Glutamatergic neuron (in vitro differentiated cells): Measurements from ENCODE around the gene DMRTB1. TPM values are rescaled to one million over a fixed set of nuclear protein-coding genes. Genes with fewer than 3 reads are reported as not detected.

ENCODE experiments used
- DNase-seq: peaks from one replicate; pipeline ENCODE4 v3.0.0; 2022
- H3K27ac Mint-ChIP-seq: one replicate; pipeline ENCODE4 v1.8.0; 2020; ENCODE audit warnings: mild to moderate bottlenecking, mixed read lengths, inconsistent platforms; ENCODE audit not compliant: unreplicated experiment
- H3K27me3 Mint-ChIP-seq: one replicate; pipeline ENCODE4 v1.8.0; 2020; ENCODE audit warnings: mild to moderate bottlenecking, moderate library complexity, mixed read lengths, inconsistent platforms; ENCODE audit not compliant: unreplicated experiment
- H3K36me3 Mint-ChIP-seq: one replicate; pipeline ENCODE4 v1.8.0; 2020; ENCODE audit warnings: mild to moderate bottlenecking, mixed read lengths, inconsistent platforms; ENCODE audit not compliant: unreplicated experiment
- H3K4me1 Mint-ChIP-seq: one replicate; pipeline ENCODE4 v1.8.0; 2020; ENCODE audit warnings: mild to moderate bottlenecking, low read depth, mixed read lengths, inconsistent platforms; ENCODE audit not compliant: unreplicated experiment
- H3K4me3 Mint-ChIP-seq: one replicate; pipeline ENCODE4 v1.8.0; 2020; ENCODE audit warnings: mild to moderate bottlenecking, mixed read lengths, inconsistent platforms; ENCODE audit not compliant: unreplicated experiment
- H3K9me3 Mint-ChIP-seq: one replicate; pipeline ENCODE4 v1.8.0; 2020; ENCODE audit warnings: mild to moderate bottlenecking, moderate library complexity, mixed read lengths, inconsistent platforms; ENCODE audit not compliant: unreplicated experiment
- total RNA-seq: library from RNA; stranded (reverse); fragmentation: NEBNext Ultra II Directional; extraction: Animal tissue kit (Norgen Biotek cat#: 25700); gene quantifications from one replicate; pipeline ENCODE4 v1.2.1, GENCODE V29; 2021; ENCODE audit not compliant: unreplicated experiment
- TF ChIP-seq, protein P1 (sequence below): fragments of 200-600 bp; sonication (generic); IDR thresholded peaks from one replicate; pipeline ENCODE4 v1.5.0; 2021; ENCODE audit not compliant: partially characterized antibody, unreplicated experiment

Gene DMRTB1
- total RNA-seq, 1 donor from 2014 or later, result not detected

DNA sequence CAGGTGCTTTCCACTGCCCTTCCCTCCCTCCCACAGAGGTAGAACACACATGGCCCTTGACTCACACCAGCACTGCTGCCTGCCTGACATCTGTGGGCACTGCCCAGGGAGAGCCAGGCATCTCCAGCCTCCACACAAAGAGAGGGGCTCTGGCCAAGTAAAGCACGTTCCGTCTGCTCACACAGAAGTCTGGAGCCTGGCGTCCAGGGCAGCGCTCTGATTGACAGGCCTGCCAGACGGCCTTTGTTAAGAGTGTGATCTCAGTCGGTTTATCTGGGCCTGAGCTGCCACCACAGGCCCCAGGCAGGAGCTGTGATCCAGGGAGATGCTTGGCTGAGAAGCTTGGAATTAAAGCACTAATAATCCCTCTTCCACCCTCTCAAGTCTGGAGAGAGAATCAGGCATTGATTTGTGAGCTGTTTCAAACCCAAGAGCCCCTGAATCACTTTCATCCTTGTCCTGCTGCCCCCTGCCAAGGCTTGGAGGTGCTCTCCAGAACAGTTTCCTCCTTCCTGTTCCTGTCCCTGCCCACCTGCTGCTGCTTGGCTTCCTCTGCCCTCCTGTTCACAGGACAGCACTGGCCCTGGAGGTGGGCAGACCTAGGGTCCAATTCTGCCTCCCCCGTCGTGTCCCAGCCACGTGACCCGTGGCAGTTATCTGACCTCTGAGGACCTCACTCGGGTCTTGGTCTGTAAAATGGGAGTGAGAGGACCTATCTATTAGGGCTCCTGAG lies 3.7 kb downstream of the DMRTB1 start:
- TF ChIP-seq, protein P1, sequence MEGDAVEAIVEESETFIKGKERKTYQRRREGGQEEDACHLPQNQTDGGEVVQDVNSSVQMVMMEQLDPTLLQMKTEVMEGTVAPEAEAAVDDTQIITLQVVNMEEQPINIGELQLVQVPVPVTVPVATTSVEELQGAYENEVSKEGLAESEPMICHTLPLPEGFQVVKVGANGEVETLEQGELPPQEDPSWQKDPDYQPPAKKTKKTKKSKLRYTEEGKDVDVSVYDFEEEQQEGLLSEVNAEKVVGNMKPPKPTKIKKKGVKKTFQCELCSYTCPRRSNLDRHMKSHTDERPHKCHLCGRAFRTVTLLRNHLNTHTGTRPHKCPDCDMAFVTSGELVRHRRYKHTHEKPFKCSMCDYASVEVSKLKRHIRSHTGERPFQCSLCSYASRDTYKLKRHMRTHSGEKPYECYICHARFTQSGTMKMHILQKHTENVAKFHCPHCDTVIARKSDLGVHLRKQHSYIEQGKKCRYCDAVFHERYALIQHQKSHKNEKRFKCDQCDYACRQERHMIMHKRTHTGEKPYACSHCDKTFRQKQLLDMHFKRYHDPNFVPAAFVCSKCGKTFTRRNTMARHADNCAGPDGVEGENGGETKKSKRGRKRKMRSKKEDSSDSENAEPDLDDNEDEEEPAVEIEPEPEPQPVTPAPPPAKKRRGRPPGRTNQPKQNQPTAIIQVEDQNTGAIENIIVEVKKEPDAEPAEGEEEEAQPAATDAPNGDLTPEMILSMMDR, result no peak
- Mint-ChIP-seq H3K4me3 (no peak overlapping the region), H3K36me3 (no peaks in the 10 kb centered on the region), H3K27me3 (no peaks in the 10 kb centered on the region), H3K9me3 (peaks cover 1% of the 10 kb centered on the region), H3K27ac (no peak overlapping the region), H3K4me1 (peaks cover 6% of the 10 kb centered on the region)
- no peak for DNase-seq

DNA sequence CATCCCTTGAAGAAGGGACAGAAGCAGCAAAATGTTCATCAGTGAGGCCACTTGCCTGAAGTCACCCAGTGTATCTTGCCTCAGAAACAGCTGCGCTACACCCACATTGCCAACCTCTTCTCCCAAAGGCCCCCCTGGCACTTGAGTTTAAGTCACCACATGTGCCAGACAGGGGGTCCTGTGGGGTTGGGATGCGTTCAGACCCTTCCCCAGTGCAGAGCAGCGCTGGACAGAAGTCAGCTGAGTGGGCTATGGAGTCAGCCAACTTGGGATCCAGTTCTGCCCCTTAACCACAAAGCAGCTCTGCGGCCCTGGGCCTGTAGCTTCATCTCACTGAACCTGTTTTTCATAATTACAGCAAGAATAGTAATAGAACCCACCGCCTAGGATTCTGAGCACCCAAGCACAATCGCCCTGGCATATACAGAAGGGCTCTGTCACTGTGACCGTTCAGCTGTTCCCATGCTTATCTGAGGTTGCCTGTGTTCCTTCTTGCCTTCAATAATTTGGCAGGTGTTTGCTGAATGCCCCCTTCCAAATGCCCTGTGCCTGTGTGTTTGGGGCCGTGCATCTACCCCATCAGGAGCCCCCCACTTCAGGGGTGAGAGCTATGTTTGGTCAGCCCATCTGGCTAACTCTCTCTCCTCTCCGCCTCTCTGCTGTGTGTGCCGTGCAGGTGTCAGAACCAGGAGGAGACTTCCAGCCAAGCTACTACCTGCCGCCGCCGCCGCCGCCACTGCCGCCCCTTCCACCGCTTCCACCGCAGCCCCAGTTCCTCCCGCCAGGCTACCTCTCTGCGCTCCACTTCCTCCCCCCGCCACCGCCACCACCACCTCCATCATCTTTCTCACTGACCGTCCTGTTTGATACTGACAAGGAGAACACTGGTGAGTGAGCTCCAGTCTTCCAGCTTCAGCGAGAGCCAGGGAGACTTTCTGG lies 5.0 kb downstream of the DMRTB1 start:
- H3K27me3 Mint-ChIP-seq, result no peaks in the 10 kb centered on the region
- no peak overlapping the region for H3K27ac Mint-ChIP-seq
- H3K4me3 Mint-ChIP-seq, result no peak overlapping the region
- H3K9me3 Mint-ChIP-seq, result peaks cover 1% of the 10 kb centered on the region
- TF ChIP-seq, protein P1, result no peak
- no peak for DNase-seq
- H3K36me3 Mint-ChIP-seq, result no peaks in the 10 kb centered on the region
- peaks cover 6% of the 10 kb centered on the region for H3K4me1 Mint-ChIP-seq

DNA sequence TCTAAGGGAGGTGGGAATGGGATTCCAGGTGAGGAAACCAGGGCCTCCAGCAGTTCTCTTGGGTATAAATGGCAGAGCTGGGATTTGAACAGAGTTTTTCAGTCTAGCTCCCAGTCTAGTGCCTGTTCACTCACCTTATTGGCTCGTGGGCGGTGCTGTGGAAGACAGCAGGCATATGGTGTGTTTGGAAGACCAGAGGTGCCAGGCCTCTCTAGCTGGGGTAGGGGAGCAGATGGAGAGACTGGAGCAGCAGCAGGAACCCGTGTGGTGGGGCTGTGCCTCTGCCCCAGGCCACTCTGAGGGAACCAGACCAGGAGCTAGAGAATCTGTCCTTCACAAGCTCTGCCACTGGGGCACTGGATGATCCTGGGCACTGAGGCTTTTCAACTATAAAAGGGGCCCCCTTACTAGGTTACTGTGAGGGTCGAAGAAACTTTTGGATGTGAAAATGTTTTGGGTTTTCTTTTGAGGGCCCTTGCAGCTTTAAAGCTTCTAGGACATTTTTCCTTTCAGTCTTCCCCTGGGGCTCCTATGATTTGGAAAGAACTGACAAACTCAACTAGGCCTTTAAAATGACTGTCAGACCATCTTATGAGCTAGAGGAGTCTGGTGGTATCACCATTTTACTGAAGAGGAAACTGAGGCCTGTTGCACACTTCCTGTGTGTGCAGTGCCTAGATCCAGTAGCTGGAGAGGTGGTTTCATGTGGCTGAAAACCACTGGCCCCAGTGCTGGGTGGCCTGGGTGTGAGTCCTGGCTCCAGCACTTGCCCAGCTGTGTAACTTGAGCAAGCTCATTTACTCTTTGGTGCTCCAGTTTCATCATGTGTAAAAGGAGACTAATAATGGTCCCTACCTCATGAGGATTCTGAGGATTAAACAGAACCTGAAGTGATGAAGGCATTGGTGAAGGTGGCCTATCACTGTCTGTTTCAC lies 6.1 kb downstream of the DMRTB1 start:
- Mint-ChIP-seq H3K27me3 (no peaks in the 10 kb centered on the region), H3K27ac (no peak overlapping the region), H3K36me3 (no peaks in the 10 kb centered on the region), H3K4me1 (peaks cover 6% of the 10 kb centered on the region), H3K4me3 (no peak overlapping the region), H3K9me3 (peaks cover 1% of the 10 kb centered on the region)
- no peak for DNase-seq
- TF ChIP-seq, protein P1, result no peak

DNA sequence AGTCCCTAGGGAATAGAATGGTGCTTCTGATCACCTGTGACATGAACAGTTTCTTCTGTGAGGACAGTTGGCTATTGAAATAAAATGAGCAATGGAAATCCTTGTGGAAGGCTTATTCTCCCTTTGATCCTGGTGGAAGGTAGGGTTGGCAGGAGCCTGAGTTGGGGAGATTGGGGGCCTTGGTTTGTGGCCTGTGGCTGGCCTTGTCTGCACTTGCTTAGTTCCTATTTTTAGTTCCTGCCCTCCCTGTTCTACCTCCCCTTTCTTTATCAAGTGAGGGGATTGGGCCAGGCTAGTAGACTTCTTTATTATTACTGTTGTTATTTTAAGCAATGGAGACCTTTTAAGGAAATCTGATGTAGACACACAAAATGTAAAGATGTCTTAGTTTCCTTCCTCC lies 8.2 kb downstream of the DMRTB1 start:
- H3K36me3 Mint-ChIP-seq, result no peaks in the 10 kb centered on the region
- no peak overlapping the region for H3K4me3 Mint-ChIP-seq
- TF ChIP-seq, protein P1, result no peak
- H3K4me1 Mint-ChIP-seq, result peaks cover 6% of the 10 kb centered on the region
- H3K27ac Mint-ChIP-seq, result no peak overlapping the region
- H3K27me3 Mint-ChIP-seq, result peaks cover 4% of the 10 kb centered on the region
- H3K9me3 Mint-ChIP-seq, result no peaks in the 10 kb centered on the region
- DNase-seq, result no peak
